Erythroblast (primary cell): ENCODE results near the gene NCOA5.

Source experiments
- DNase-seq, 2 experiments: peaks; one replicate each; lab custom pipeline; 2025; lab: John Stamatoyannopoulos, UW
- GATA1 ChIP-seq: IDR thresholded peaks from 2 replicates; pipeline ENCODE4 v1.6.1; 2011; ENCODE audit warnings: low read depth, mild to moderate bottlenecking, control low read depth, low read length, moderate library complexity
- POLR2A ChIP-seq: IDR thresholded peaks from 2 replicates; pipeline ENCODE4 v1.6.1; 2011; ENCODE audit warnings: mild to moderate bottlenecking, low read length

NCOA5 gene

GRCh38 chr20:46056027-46056833, 33.5 kb downstream of the NCOA5 start:
- TF ChIP-seq POLR2A: no peak
- TF ChIP-seq GATA1: no peak
- DNase-seq: no peak

- TF ChIP-seq POLR2A (no peak), GATA1 (no peak)
- DNase-seq: no peak
These were observed 34.5 kb downstream of the NCOA5 start for GRCh38 chr20:46055269-46055668.

DNA sequence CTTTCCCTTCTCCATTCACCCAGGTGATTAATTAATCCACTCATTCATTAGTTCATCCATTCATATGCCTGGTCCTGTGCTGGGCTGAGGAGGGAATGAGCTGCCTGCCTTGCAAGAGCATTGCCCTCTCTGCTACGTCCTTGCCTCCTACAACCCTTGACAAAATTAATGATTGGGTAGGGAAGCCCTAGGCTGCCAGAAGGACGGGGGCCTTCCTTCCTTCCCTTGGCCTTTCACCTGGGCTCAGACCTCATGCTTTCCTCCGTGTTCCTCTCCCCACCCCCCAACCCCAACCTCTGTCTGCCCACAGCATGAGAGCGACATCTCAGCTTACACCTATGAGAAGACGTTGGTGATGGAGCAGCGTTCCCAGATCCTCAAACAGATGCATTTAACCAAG, 35.2 kb downstream of the NCOA5 start:
- TF ChIP-seq GATA1: no peak
- no peak for TF ChIP-seq POLR2A
- DNase-seq: no peak

GRCh38 chr20:46053416-46053815, 36.3 kb downstream of the NCOA5 start:
- no peak for DNase-seq
- no peak for TF ChIP-seq GATA1
- no peak for TF ChIP-seq POLR2A

- DNase-seq: no peak
- TF ChIP-seq POLR2A: no peak
- TF ChIP-seq GATA1: no peak
These were observed 38.0 kb downstream of the NCOA5 start for GRCh38 chr20:46051556-46052308.

DNA sequence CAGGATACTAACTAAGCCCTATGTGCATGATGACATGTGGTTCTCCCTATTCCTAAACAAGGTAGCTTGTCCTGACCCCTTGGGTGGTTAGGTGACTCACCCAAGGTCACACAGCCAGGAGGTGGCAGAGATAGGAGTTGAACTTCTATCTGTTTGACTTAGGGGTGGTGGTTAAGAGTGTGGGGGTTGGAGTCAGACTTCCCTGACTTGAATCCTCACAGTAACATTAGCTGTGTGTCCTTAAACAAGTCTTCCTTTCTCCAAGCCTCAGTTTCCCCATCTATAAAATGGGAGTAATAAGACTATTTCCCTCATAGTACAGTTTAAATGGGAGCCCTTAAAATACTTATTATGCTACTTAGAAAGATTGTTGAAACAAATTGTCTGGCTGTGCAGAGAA, 38.9 kb downstream of the NCOA5 start:
- no peak for DNase-seq
- TF ChIP-seq POLR2A: no peak
- no peak for TF ChIP-seq GATA1

DNA sequence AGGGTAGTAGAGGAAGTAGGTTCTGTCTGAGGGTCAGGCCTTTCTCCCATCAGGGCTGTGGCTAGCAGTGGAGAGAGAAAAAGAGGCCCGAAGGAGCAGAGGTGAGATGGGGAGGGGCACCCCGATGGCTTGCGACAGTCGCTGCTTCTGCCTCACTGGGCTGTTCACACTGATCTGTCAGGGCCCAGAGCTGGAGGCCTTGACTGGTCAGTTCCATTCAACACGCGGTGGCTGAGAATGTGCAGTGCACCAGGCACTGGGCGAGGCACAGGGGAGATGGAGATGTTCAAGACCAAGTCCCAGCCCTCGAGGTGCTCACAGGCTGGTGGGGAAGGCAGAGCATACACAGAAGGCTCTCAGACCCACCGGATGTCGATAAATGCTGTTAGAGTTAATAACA, 39.3 kb downstream of the NCOA5 start:
- TF ChIP-seq GATA1 (no peak), POLR2A (no peak)
- DNase-seq: no peak

- no peak for DNase-seq
- no peak for TF ChIP-seq GATA1
These were observed 39.9 kb downstream of the NCOA5 start for GRCh38 chr20:46049815-46050214.

GRCh38 chr20:46049190-46049589, 40.6 kb downstream of the NCOA5 start:
- DNase-seq: no peak
- TF ChIP-seq POLR2A (no peak), GATA1 (no peak)

GRCh38 chr20:46047821-46048220, 41.9 kb downstream of the NCOA5 start:
- no peak for TF ChIP-seq POLR2A
- no peak for TF ChIP-seq GATA1
- DNase-seq: no peak

- TF ChIP-seq POLR2A (no peak), GATA1 (no peak)
- DNase-seq: no peak
These were observed 43.0 kb downstream of the NCOA5 start for GRCh38 chr20:46046588-46047310.

DNA sequence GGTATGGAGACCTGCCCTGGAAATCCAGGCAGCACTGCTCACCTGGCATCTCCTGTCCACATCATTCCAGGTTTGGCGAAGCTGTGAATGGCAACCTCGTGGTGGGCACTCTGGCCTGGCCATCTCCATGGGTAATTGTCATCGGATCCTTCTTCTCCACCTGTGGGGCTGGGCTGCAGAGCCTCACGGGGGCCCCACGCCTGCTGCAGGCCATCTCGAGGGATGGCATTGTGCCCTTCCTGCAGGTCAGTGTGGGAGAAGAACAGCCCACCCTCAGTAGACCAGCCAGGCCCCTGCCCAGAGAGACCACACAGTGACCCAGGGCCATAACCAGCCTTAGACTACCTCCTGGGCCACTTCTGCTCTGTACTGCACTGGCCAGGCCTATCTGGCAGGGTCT, 44.9 kb downstream of the NCOA5 start:
- TF ChIP-seq POLR2A: no peak
- TF ChIP-seq GATA1: no peak
- no peak for DNase-seq

GRCh38 chr20:46043556-46043955, 46.2 kb downstream of the NCOA5 start:
- no peak for DNase-seq
- TF ChIP-seq GATA1: no peak
- TF ChIP-seq POLR2A: no peak

DNA sequence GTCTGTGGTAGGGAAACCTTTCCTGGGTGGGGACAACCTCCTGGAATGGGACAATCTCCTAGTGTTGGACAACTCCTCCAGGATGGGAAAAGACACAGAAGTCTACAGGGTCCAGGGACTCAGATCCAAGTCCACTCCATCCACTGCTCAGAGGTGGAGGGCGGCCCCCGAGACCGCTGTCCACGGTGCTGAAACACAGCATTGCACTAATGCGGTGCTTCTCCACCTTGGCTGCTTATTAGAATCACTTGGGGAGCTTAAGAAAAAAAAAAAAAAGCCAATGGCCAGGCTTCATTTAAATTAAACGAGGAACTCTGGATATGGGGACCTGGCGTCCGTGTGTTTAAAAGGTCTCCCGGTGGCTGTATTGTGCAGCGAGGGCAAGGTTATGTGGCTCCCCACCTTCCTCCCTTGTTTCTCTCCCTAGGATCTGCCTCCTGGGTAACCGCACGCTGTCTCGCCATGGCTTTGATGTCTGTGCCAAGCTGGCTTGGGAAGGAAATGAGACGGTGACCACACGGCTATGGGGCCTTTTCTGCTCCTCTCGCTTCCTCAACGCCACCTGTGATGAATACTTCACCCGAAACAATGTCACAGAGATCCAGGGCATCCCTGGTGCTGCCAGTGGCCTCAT, 48.7 kb downstream of the NCOA5 start:
- DNase-seq: peak; percentile 49 to 64
- TF ChIP-seq GATA1: no peak
- TF ChIP-seq POLR2A: no peak
